ENCODE data around the gene ZNF318.

The ZNF318 gene

GRCh38 chr6:43407296-43407695 is 37.8 kb upstream of the ZNF318 start:
- TF ChIP-seq CTCF (IDR thresholded peaks at IDR 0.05; ENCODE audit: control insufficient read depth, insufficient read depth, low read depth, low read length, missing control alignments) = no peak
- no peak overlapping the region for H3K4me3 ChIP-seq (ENCODE audit: control insufficient read depth, low read depth, low read length)
- no peak for DNase-seq (ENCODE audit: low read depth)

GRCh38 chr6:43405354-43405753 is 35.9 kb upstream of the ZNF318 start:
- no peak for TF ChIP-seq CTCF (IDR thresholded peaks at IDR 0.05; ENCODE audit: control insufficient read depth, insufficient read depth, low read depth, low read length, missing control alignments)
- no peak for DNase-seq (ENCODE audit: low read depth)
- no peak overlapping the region for H3K4me3 ChIP-seq (ENCODE audit: control insufficient read depth, low read depth, low read length)

GRCh38 chr6:43402820-43403219 is 33.4 kb upstream of the ZNF318 start:
- TF ChIP-seq CTCF (IDR thresholded peaks at IDR 0.05; ENCODE audit: control insufficient read depth, insufficient read depth, low read depth, low read length, missing control alignments) = no peak
- H3K4me3 ChIP-seq (ENCODE audit: control insufficient read depth, low read depth, low read length) = no peak overlapping the region
- no peak for DNase-seq (ENCODE audit: low read depth)

- H3K4me3 ChIP-seq (ENCODE audit: control insufficient read depth, low read depth, low read length) = no peak overlapping the region
- DNase-seq (ENCODE audit: low read depth) = no peak
- no peak for TF ChIP-seq CTCF (IDR thresholded peaks at IDR 0.05; ENCODE audit: control insufficient read depth, insufficient read depth, low read depth, low read length, missing control alignments)
These were observed 32.3 kb upstream of the ZNF318 start for GRCh38 chr6:43401730-43402129.

GRCh38 chr6:43399932-43400487 is 30.6 kb upstream of the ZNF318 start:
- no peak overlapping the region for H3K4me3 ChIP-seq (ENCODE audit: control insufficient read depth, low read depth, low read length)
- DNase-seq (ENCODE audit: low read depth) = no peak
- no peak for TF ChIP-seq CTCF (IDR thresholded peaks at IDR 0.05; ENCODE audit: control insufficient read depth, insufficient read depth, low read depth, low read length, missing control alignments)

- no peak for TF ChIP-seq CTCF (IDR thresholded peaks at IDR 0.05; ENCODE audit: control insufficient read depth, insufficient read depth, low read depth, low read length, missing control alignments)
- H3K4me3 ChIP-seq (ENCODE audit: control insufficient read depth, low read depth, low read length) = no peak overlapping the region
- DNase-seq (ENCODE audit: low read depth) = no peak
These were observed 27.1 kb upstream of the ZNF318 start for GRCh38 chr6:43396408-43397149.

Data from AG09309 (cell line).